ENCODE results near the gene ZNF784. TPM values are rescaled to one million over a fixed set of nuclear protein-coding genes. Genes with fewer than 3 reads are reported as not detected.

Gene ZNF784
- total and polyA plus RNA-seq, 2 donors (not counting 1 experiment from before 2014, with no cell fraction given) = 1.6 to 5.6 TPM

- H3K4me2 ChIP-seq (ENCODE audit: extremely low read depth, insufficient read depth, low read length) = no peak overlapping the region
- no peak overlapping the region for H2AFZ ChIP-seq (ENCODE audit: low read length)
- H3K79me2 ChIP-seq (ENCODE audit: control insufficient read depth, insufficient read depth, low read length) = peaks cover 3% of the 10 kb centered on the region
- H3K36me3 ChIP-seq (ENCODE audit: control insufficient read depth, insufficient read depth, low read length) = peaks cover 25% of the 10 kb centered on the region
- peaks cover 3% of the 10 kb centered on the region for H3K4me1 ChIP-seq (ENCODE audit: control insufficient read depth, extremely low read depth, insufficient read depth, low read length)
- H4K20me1 ChIP-seq (ENCODE audit: control insufficient read depth, extremely low read depth, insufficient read depth, low read length) = no peaks in the 10 kb centered on the region
- H3K27me3 ChIP-seq (ENCODE audit: control insufficient read depth, insufficient read depth, low read length) = no peaks in the 10 kb centered on the region
- DNase-seq (ENCODE audit: low read depth in 2 of 2) = no peak
- no peaks in the 10 kb centered on the region for H3K9me3 ChIP-seq (ENCODE audit: control insufficient read depth, insufficient read depth, low read depth, low read length)
- TF ChIP-seq CTCF (conservative IDR thresholded peaks at IDR 0.05 in 1 of 2, IDR thresholded peaks at IDR 0.05 in 1 of 2; ENCODE audit: low read depth in 1 of 2, low read length in 2 of 2) = no peak
- H3K4me3 ChIP-seq (replicated peaks in 1 of 4; ENCODE audit: control extremely low read depth in 1 of 4, insufficient read depth in 1 of 4, low read depth in 3 of 4, low read length in 4 of 4) = no peak overlapping the region
- H3K9ac ChIP-seq (ENCODE audit: insufficient read depth, low read length) = no peak overlapping the region
- no peak overlapping the region for H3K27ac ChIP-seq (ENCODE audit: insufficient read depth, low read length)
Measured at GRCh38 chr19:55615543-55616394, 8.6 kb downstream of the ZNF784 start.

- Histone ChIP-seq H3K27me3 (ENCODE audit: control insufficient read depth, insufficient read depth, low read length) (no peaks in the 10 kb centered on the region), H3K4me2 (ENCODE audit: extremely low read depth, insufficient read depth, low read length) (no peak overlapping the region), H2AFZ (ENCODE audit: low read length) (no peak overlapping the region), H4K20me1 (ENCODE audit: control insufficient read depth, extremely low read depth, insufficient read depth, low read length) (no peaks in the 10 kb centered on the region), H3K9me3 (ENCODE audit: control insufficient read depth, insufficient read depth, low read depth, low read length) (no peaks in the 10 kb centered on the region), H3K36me3 (ENCODE audit: control insufficient read depth, insufficient read depth, low read length) (peaks cover 25% of the 10 kb centered on the region), H3K79me2 (ENCODE audit: control insufficient read depth, insufficient read depth, low read length) (peaks cover 7% of the 10 kb centered on the region), H3K4me3 (replicated peaks in 1 of 4; ENCODE audit: control extremely low read depth in 1 of 4, insufficient read depth in 1 of 4, low read depth in 3 of 4, low read length in 4 of 4) (no peak overlapping the region), H3K9ac (ENCODE audit: insufficient read depth, low read length) (no peak overlapping the region), H3K4me1 (ENCODE audit: control insufficient read depth, extremely low read depth, insufficient read depth, low read length) (peaks cover 3% of the 10 kb centered on the region), H3K27ac (ENCODE audit: insufficient read depth, low read length) (no peak overlapping the region)
- TF ChIP-seq EZH2 (IDR thresholded peaks at IDR 0.05; ENCODE audit: low read length, missing control alignments) (no peak), CTCF (conservative IDR thresholded peaks at IDR 0.05 in 1 of 2, IDR thresholded peaks at IDR 0.05 in 1 of 2; ENCODE audit: low read depth in 1 of 2, low read length in 2 of 2) (no peak)
- no peak for DNase-seq (ENCODE audit: low read depth in 2 of 2)
Measured at GRCh38 chr19:55614711-55615542, 9.4 kb downstream of the ZNF784 start.

GRCh38 chr19:55613930-55614710, 10.2 kb downstream of the ZNF784 start:
- no peaks in the 10 kb centered on the region for H3K4me1 ChIP-seq (ENCODE audit: control insufficient read depth, extremely low read depth, insufficient read depth, low read length)
- TF ChIP-seq EZH2 (IDR thresholded peaks at IDR 0.05; ENCODE audit: low read length, missing control alignments) = no peak
- TF ChIP-seq CTCF (conservative IDR thresholded peaks at IDR 0.05 in 1 of 2, IDR thresholded peaks at IDR 0.05 in 1 of 2; ENCODE audit: low read depth in 1 of 2, low read length in 2 of 2) = no peak

More at GRCh38 chr19:55613930-55614710, 10.2 kb downstream of the ZNF784 start:
- H3K9me3 ChIP-seq (ENCODE audit: control insufficient read depth, insufficient read depth, low read depth, low read length) = no peaks in the 10 kb centered on the region
- DNase-seq (ENCODE audit: low read depth in 2 of 2) = no peak
- H4K20me1 ChIP-seq (ENCODE audit: control insufficient read depth, extremely low read depth, insufficient read depth, low read length) = no peaks in the 10 kb centered on the region
- H3K79me2 ChIP-seq (ENCODE audit: control insufficient read depth, insufficient read depth, low read length) = peaks cover 7% of the 10 kb centered on the region
- no peak overlapping the region for H3K27ac ChIP-seq (ENCODE audit: insufficient read depth, low read length)
- H3K9ac ChIP-seq (ENCODE audit: insufficient read depth, low read length) = no peak overlapping the region
- H3K27me3 ChIP-seq (ENCODE audit: control insufficient read depth, insufficient read depth, low read length) = no peaks in the 10 kb centered on the region
- H2AFZ ChIP-seq (ENCODE audit: low read length) = no peak overlapping the region
- H3K4me2 ChIP-seq (ENCODE audit: extremely low read depth, insufficient read depth, low read length) = no peak overlapping the region
- no peak overlapping the region for H3K4me3 ChIP-seq (replicated peaks in 1 of 4; ENCODE audit: control extremely low read depth in 1 of 4, insufficient read depth in 1 of 4, low read depth in 3 of 4, low read length in 4 of 4)
- H3K36me3 ChIP-seq (ENCODE audit: control insufficient read depth, insufficient read depth, low read length) = peaks cover 25% of the 10 kb centered on the region

Data from fibroblast of lung (primary cell).